ENCODE data around the gene CCDC149.
A peak's percentile ranks its signal among the peaks of the same experiment; 100 is the strongest.

Gene CCDC149

DNA sequence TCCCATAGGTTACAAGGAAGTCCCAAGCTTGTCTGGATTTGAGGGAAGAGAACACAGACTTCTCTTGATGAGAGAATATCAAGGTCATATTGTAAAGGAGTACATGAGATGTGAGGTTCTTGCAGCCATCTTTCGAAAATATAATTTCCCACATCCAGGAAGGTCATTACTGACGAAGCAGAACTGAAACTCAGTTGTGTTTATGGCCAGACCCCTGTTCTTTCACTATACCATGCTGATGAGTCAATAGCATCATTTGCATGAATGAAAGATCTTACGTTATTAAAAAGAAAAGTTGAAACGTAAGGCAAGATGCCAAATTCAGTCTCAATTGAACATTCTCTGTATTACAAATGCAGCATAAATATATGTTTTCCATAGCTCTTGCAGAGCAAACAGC lies 14.2 kb upstream of the CCDC149 start:
- no peak for DNase-seq (ENCODE audit: extremely low read depth, low read depth)
- TF ChIP-seq, protein P1, sequence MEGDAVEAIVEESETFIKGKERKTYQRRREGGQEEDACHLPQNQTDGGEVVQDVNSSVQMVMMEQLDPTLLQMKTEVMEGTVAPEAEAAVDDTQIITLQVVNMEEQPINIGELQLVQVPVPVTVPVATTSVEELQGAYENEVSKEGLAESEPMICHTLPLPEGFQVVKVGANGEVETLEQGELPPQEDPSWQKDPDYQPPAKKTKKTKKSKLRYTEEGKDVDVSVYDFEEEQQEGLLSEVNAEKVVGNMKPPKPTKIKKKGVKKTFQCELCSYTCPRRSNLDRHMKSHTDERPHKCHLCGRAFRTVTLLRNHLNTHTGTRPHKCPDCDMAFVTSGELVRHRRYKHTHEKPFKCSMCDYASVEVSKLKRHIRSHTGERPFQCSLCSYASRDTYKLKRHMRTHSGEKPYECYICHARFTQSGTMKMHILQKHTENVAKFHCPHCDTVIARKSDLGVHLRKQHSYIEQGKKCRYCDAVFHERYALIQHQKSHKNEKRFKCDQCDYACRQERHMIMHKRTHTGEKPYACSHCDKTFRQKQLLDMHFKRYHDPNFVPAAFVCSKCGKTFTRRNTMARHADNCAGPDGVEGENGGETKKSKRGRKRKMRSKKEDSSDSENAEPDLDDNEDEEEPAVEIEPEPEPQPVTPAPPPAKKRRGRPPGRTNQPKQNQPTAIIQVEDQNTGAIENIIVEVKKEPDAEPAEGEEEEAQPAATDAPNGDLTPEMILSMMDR (IDR thresholded peaks at IDR 0.05; ENCODE audit: low read depth, low read length), result no peak

DNA sequence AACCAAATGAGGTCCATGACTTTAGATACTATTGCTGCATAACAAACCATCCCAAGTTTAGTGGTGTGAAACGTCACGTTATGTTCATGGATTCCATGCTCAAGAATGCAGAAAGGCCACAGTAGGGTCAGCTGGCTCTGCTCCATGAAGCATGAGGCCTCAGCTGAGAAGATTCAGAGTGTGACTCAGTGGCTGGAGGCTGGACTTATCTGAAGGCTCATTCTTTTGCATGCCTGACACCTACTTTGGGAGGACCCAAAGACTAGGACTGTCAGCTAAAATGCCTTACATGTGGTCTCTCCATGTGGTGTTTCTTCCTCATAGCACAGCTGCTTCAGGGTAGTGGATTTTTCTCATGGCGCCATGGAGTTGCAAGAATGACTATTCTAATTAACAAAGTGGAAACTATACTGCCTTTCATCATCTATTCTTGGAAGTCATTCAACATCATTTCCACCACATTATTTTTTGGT lies 11.5 kb upstream of the CCDC149 start:
- TF ChIP-seq, protein P1 (IDR thresholded peaks at IDR 0.05; ENCODE audit: low read depth, low read length), result no peak
- DNase-seq (ENCODE audit: extremely low read depth, low read depth), result peak; percentile 92

DNA sequence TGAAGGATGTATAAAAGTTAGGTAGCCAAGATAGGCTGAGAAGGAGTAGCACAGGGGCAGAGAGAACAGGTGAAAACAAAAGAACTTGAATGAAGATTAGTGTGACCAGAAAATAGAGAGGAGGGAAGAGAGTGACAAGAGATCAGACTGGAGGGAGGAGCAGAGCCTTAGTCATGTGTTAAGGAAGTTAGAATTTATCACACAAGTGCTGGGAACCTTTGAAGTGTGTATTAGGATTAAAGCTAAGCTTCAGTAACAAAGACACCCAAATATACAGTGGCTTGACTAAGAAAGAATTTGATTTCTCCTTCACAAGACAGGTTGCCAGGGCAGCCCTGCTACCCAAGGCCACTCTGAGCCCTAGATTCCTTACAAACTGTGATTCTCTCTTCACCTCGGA lies 10.7 kb upstream of the CCDC149 start:
- TF ChIP-seq, protein P1 (IDR thresholded peaks at IDR 0.05; ENCODE audit: low read depth, low read length), result no peak
- DNase-seq (ENCODE audit: extremely low read depth, low read depth), result no peak

DNA sequence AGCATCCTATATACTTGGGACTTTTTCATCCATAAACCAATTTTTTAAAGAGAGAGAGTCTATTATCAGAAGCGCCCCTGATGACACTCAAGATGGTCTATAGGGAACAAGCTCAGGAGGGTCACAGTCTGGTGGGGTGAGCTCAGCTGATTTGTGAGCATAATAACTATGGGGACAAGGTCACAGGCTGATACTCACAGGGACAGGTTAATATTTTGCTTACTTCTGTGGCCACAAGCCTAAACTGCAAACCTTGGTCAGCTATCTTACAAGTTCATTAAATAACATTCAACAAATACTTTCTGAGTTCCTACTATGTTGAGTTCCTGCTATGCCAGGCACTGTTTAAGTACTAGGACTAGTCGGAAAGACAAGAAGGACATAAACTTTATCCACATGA lies 10.2 kb upstream of the CCDC149 start:
- no peak for DNase-seq (ENCODE audit: extremely low read depth, low read depth)
- TF ChIP-seq, protein P1 (IDR thresholded peaks at IDR 0.05; ENCODE audit: low read depth, low read length), result no peak

DNA sequence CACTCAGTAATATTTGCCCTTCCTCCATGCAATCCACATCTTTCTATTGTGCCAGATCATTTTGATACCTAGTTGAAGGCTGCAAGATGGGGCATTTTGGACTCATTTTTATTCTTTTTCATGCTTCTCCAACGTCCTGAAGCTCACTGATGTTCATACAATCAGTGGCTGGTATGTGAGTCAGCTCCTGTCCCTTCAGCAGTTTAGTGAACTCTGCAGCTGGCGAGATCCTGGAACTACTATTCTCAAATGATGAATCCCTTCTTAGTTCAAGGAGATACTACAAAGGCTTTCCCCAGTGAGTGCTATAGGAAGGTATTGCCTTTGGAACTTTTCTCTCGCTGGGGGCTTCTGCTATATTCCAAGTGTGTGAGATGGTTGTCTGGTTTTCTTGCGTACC lies 9.6 kb upstream of the CCDC149 start:
- TF ChIP-seq, protein P1 (IDR thresholded peaks at IDR 0.05; ENCODE audit: low read depth, low read length), result no peak
- DNase-seq (ENCODE audit: extremely low read depth, low read depth), result no peak

DNA sequence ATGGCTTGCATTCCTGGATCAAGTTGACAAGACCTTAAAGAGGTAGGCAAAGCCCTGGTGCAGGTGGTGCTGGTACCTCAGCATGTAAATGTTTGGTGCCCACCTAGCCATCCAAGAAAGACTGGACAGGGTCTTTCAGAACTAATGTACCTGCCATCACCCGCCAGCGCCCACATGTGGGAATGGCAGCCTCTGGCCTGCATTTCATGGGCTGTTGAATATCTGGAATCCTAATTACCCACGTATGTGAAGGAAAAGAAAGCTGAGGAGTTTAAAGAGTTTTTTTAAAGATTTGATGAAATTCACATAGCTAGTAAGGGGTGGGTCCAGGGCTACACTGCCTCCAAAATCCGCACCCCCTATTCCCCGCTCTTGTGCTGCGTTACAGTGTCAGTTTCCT lies 8.6 kb upstream of the CCDC149 start:
- DNase-seq (ENCODE audit: extremely low read depth, low read depth), result no peak
- TF ChIP-seq, protein P1 (IDR thresholded peaks at IDR 0.05; ENCODE audit: low read depth, low read length), result no peak

DNA sequence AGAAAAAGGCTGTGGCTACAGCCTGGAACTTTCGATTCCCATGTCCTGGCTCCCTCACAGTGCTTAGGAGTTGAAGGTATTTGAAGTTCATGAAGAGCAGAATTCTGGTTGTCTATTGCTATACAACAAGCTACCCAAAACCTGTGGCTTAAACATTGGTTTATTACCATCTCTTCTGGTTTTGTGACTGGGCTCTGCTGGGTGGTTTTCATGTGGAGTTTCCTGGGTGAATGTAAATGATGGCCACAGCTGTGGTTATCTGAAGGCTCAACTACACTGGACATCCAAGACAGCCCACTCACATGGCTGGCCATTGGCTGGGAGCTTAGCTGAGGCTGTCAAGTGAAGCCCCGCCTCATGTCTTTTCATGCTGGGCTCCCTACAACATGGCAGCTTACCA lies 7.2 kb upstream of the CCDC149 start:
- no peak for DNase-seq (ENCODE audit: extremely low read depth, low read depth)
- TF ChIP-seq, protein P1 (IDR thresholded peaks at IDR 0.05; ENCODE audit: low read depth, low read length), result no peak

Measured in AG09319 (cell line).